GM19324 (cell line): ENCODE data around the gene INPP4B.

Experiments used
- ATAC-seq: cut with Tn5 transposase; IDR thresholded peaks from one replicate; pipeline ENCODE4 v1.9.1; 2021; ENCODE audit warnings: mild to moderate bottlenecking, moderate library complexity; ENCODE audit not compliant: unreplicated experiment, low FRiP score

The INPP4B gene

GRCh38 chr4:142846108-142846728 is at the start of gene INPP4B:
Gene INPP4B, minus strand, starts transcription at chr4:142846301.
- no peak for ATAC-seq

GRCh38 chr4:142893012-142893411 is 46.9 kb upstream of the INPP4B start:
- ATAC-seq, result no peak

DNA sequence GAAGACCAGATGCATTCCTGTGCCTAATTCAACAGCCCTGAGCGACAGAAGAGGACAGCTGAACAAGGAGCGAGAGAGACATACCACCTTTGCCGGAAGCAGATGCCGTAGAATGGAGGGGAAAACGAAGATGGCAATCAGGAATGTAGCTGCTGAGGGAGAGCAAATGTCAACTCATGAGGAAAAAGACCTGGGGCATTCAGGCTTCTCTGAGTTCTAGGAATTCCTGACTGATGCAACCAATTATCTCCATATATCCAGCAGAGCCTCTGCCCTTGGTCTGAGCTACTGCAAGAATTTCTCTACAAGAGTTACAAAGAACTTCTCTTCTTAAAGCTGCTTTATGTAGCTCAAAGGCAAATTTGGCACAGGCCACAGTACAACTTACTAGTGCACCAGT is 40.5 kb upstream of the INPP4B start:
- no peak for ATAC-seq

- no peak for ATAC-seq
These were observed 37.1 kb upstream of the INPP4B start for GRCh38 chr4:142883040-142883832.

- ATAC-seq, result no peak
These were observed 36.1 kb upstream of the INPP4B start for GRCh38 chr4:142882159-142882558.

DNA sequence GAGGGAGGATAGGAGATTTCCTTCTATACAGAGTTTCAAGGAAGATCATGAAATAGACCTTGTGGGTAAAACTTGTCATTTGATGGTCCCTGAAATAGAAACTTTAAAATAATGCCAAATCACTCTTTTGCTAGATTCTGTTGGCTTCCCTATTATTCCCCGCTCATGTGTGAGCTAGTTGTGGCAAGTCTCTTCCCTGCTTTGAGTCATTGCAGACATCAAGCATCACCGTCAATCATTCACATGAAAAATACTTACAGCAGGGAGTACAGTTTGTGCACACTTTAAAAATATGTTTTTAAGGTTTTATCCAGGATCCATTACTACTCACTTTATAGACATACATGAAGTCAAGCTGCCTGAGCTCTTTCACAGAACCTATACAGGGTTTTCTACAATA is 35.2 kb upstream of the INPP4B start:
- ATAC-seq, result no peak

DNA sequence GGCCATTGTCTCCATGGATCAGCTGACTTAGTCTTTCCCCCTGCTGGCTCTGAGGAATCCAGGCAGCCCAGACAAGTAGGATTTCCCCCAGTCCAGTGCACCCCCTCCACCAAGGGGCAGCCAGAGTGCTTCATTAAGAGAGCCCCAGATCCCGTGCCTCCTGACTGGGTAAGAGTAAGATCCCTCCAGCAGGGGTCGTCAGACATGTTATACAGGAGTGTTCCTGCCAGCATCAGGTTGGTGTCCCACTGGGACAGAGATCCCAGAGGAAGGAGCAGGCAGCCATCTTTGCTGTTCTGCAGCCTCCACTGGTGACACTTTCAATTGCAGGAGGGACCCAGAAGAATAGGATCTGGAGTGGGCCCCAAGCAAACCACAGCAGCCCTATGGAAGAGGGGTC is 29.0 kb upstream of the INPP4B start:
- no peak for ATAC-seq

DNA sequence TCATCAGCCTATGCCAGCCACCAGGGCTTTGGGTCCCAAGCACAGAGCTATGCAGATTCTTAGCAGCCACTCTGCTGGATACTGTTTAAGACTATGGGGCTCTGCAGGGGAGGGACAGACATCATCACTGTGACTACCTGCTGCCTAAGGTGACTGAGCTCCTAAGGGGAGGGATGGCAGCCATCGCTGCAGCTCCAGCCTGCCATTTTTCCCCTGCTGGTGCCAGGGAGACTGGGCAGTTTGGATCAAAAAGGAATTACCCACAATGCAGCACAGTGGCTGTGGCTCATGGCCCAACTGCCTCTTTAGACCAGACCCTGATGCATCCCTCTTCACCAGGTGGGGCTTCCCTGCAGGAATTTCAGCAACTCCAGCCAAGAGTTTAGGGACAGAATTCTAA is 28.6 kb upstream of the INPP4B start:
- ATAC-seq, result no peak

DNA sequence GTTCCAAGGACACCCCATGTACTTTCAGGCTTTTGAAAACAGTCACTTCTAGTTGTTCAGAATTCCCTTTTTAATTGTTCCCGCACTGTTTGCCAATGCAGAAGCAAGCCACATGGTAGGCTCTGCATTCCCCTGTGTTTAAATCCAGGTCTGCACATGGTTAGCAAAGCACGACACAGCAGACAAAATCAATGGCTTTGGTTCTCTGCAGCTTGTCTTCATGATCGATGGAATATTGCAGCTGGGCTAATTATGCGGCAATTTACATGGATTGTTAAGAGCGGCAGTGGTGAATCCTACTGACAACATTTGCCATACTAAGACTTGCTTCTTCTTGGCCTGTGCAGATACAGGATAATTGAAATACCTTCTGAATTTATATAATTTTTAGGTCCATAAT is 20.6 kb upstream of the INPP4B start:
- ATAC-seq, result no peak

GRCh38 chr4:142861351-142861750 is 15.2 kb upstream of the INPP4B start:
- no peak for ATAC-seq

GRCh38 chr4:142858965-142859364 is 12.9 kb upstream of the INPP4B start:
- ATAC-seq, result no peak

GRCh38 chr4:142858446-142858845 is 12.3 kb upstream of the INPP4B start:
- ATAC-seq, result no peak

DNA sequence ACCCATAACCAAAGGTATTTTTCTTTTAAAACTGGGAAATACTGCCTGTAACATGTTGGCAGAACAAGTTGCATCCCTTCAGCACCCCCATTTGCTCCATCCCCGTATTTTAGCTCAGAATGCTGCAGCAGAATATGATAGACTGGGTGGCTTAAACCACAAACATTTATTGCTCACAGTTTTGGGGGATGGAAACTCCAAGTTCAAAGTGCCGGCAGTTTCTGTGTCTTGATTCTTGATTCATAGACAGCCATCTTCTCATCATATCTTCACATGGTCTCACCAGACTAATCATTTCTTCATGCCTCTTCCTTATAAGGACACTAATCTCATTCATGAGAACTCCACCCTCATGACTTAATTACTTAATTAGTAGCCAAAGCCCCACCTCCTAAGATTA is 10.5 kb upstream of the INPP4B start:
- no peak for ATAC-seq

DNA sequence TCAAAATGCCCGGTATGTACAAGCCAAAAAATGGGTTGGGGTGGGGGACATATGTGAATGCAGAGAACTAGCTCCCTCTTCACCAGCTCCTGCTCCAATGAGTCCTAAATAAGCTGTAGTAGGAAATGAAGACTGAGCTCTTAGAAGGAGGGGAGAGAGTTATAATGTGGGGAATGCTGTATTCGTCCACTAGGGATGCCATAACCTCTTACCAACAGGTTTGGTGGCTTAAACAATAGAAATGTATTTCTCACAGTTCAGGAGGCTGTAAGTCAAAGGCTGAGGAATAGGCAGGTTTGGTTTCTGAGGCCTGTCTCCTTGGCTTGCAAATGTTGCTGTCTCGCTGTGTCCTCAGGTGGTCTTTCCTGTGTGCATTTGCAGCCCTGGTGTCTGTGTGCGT is 4.4 kb upstream of the INPP4B start:
- no peak for ATAC-seq

DNA sequence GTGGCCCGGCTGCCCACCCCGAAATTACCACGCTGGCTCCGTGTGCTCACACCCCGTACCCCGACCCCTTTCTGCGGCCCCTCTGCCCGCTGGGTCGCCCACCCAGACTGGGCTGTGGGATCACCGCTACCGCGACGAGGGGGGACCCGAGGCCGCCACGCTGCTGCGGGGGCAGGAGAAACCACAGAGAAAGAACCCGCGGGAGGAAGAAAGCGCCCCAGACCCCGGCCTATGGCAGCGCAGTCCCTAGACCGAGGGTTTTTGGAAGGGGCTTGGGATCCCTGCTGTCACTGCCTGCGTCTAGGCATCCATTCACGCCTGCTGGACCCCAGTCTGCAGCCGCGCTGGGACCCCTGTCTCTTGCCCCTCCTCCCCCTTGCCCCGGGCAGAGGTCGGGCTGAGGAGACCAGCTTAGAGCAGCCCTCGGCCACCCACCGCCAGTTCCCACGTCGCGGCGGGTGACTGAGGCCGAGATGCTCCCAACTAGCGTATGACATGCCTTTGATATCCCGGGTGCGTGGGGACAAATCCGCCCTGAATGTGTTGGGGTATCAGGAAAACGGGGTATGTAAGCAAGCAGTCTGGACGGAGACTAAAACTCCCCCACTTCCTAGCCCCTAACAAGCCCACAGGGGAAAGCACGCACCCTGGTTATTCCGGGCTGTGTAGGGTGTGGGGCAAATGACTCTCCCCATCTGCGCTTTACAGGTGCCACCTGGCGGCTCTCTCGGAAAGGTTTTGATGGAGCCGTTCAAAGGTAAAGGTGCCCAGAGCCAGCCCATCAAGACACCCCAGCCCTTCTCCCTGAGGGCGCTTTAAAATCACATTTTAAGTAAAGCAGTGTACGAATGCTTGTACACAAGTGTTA is 862 bp upstream of the INPP4B start:
- peak; percentile 71 for ATAC-seq

GRCh38 chr4:142845293-142846107 is 601 bp downstream of the INPP4B start:
- ATAC-seq, result no peak

- ATAC-seq, result no peak
These were observed 1.3 kb downstream of the INPP4B start for GRCh38 chr4:142844782-142845181.

GRCh38 chr4:142840516-142841123 is 5.5 kb downstream of the INPP4B start:
- no peak for ATAC-seq

GRCh38 chr4:142838778-142839177 is 7.3 kb downstream of the INPP4B start:
- ATAC-seq, result no peak

- ATAC-seq, result no peak
These were observed 14.1 kb downstream of the INPP4B start for GRCh38 chr4:142832022-142832421.
